Activated CD4-positive, alpha-beta T cell treated with anti-CD3 and anti-CD28 coated beads, Interleukin-2, amount 10 ng/mL, durations not matched to agents 7 days and 5 days (primary cell): ENCODE measurements around the gene ZNF23. TPM values are rescaled to one million over a fixed set of nuclear protein-coding genes. Genes with fewer than 3 reads are reported as not detected.
A peak's percentile ranks its signal among the peaks of the same experiment; 100 is the strongest.

Experiments used
- CTCF ChIA-PET: fragments of 350-600 bp; sonication (Branson Sonifier 250); formaldehyde crosslinking; loops from one replicate; lab custom pipeline; 2021; ENCODE audit warnings: antibody characterized with exemption; lab: Charles Lee
- POLR2A ChIA-PET: fragments of 350-600 bp; sonication (Branson Sonifier 250); formaldehyde crosslinking; loops from one replicate; lab custom pipeline; 2021; ENCODE audit warnings: antibody characterized with exemption; lab: Charles Lee
- DNase-seq: peaks from one replicate; pipeline ENCODE4 v3.0.0-alpha.2; 2020
- H3K27ac Mint-ChIP-seq: one replicate; pipeline ENCODE4 v1.8.0; 2021; ENCODE audit warnings: mild to moderate bottlenecking, moderate library complexity, mixed read lengths
- H3K27me3 Mint-ChIP-seq: one replicate; pipeline ENCODE4 v1.8.0; 2021; ENCODE audit warnings: mixed read lengths
- H3K36me3 Mint-ChIP-seq: one replicate; pipeline ENCODE4 v1.8.0; 2021; ENCODE audit warnings: low read depth, mixed read lengths
- H3K4me1 Mint-ChIP-seq: one replicate; pipeline ENCODE4 v1.8.0; 2021; ENCODE audit warnings: mixed read lengths
- H3K4me3 Mint-ChIP-seq: one replicate; pipeline ENCODE4 v1.8.0; 2021; ENCODE audit warnings: mild to moderate bottlenecking, moderate library complexity, mixed read lengths
- H3K9me3 Mint-ChIP-seq: one replicate; pipeline ENCODE4 v1.8.0; 2021; ENCODE audit warnings: mixed read lengths
- total RNA-seq, 2 experiments: library from RNA; stranded (reverse); gene quantifications; one replicate each; pipeline ENCODE4 v1.2.3, GENCODE V29; 2021

Gene ZNF23
- total RNA-seq, 2 experiments from 2014 or later: 7.0 to 7.1 TPM

GRCh38 chr16:71489122-71489521 is 27.1 kb upstream of the ZNF23 start, which contains the start of gene ZNF19:
ZNF19 (minus strand) TSS chr16:71489324; CDS start chr16:71482114, 7,210 bp downstream.
- no peaks in the 10 kb centered on the region for H3K9me3 Mint-ChIP-seq
- no peaks in the 10 kb centered on the region for H3K27me3 Mint-ChIP-seq
- no peak within 1 kb of the TSS for H3K27ac Mint-ChIP-seq
- H3K36me3 Mint-ChIP-seq: no peaks in the 10 kb centered on the region
- POLR2A ChIA-PET: no interaction called here
- H3K4me3 Mint-ChIP-seq: no peak within 1 kb of the TSS
- no peak for DNase-seq
- CTCF ChIA-PET: interaction anchor here (1.7 kb wide), 1 partner anchor 31 kb away, joined by 4 read pairs; no protein-coding TSS in a partner anchor
- H3K4me1 Mint-ChIP-seq: peaks cover 8% of the 10 kb centered on the region

GRCh38 chr16:71484006-71484893 is 22.2 kb upstream of the ZNF23 start:
- Mint-ChIP-seq H3K36me3 (no peaks in the 10 kb centered on the region), H3K4me3 (peak overlapping the region; percentile 80), H3K27me3 (no peaks in the 10 kb centered on the region), H3K9me3 (no peaks in the 10 kb centered on the region), H3K4me1 (peaks cover 17% of the 10 kb centered on the region), H3K27ac (peak overlapping the region; percentile 84)
- ChIA-PET POLR2A (interaction anchor here (0.9 kb wide), 1 partner anchor 22 kb away, joined by 5 read pairs; the partner anchor contains the start of gene ZNF23), CTCF (interaction anchor here (1.3 kb wide), 1 partner anchor 10 kb away, joined by 4 read pairs; no protein-coding TSS in a partner anchor)
- DNase-seq: peak; percentile 84

DNA sequence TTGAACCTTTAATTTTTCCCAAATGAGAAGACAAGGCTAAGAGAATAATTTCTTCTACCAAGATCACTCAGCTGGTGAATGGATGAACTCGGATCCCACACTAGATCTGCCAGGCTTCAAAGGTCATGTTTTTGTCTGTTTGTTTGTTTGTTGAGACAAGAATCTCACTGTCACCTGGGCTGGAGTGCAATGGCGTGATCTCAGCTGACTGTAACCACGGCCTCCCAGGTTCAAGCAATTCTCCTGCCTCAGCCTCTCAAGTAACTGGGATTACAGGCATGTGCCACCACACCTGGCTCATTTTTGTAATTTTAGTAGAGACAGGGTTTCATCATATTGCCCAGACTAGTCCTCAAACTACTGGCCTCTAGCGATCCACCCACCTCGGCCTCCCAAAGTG is 20.5 kb upstream of the ZNF23 start:
- no peaks in the 10 kb centered on the region for H3K27me3 Mint-ChIP-seq
- no peak overlapping the region for H3K27ac Mint-ChIP-seq
- no peak overlapping the region for H3K4me3 Mint-ChIP-seq
- H3K4me1 Mint-ChIP-seq: peaks cover 19% of the 10 kb centered on the region
- no peaks in the 10 kb centered on the region for H3K36me3 Mint-ChIP-seq
- DNase-seq: no peak
- ChIA-PET CTCF (interaction anchor here (1.0 kb wide), 1 partner anchor 18 kb away, joined by 4 read pairs; no protein-coding TSS in a partner anchor), POLR2A (no interaction called here)
- no peaks in the 10 kb centered on the region for H3K9me3 Mint-ChIP-seq

GRCh38 chr16:71480956-71481355 is 18.9 kb upstream of the ZNF23 start:
- ChIA-PET CTCF (interaction anchor here (1.3 kb wide), 1 partner anchor 14 kb away, joined by 3 read pairs; no protein-coding TSS in a partner anchor), POLR2A (no interaction called here)
- Mint-ChIP-seq H3K36me3 (no peaks in the 10 kb centered on the region), H3K27me3 (no peaks in the 10 kb centered on the region), H3K4me1 (peaks cover 28% of the 10 kb centered on the region), H3K9me3 (no peaks in the 10 kb centered on the region), H3K27ac (no peak overlapping the region), H3K4me3 (no peak overlapping the region)
- no peak for DNase-seq

- no peak overlapping the region for H3K27ac Mint-ChIP-seq
- DNase-seq: no peak
- no peaks in the 10 kb centered on the region for H3K27me3 Mint-ChIP-seq
- CTCF ChIA-PET: interaction anchor here (0.6 to 1.1 kb wide), 3 partner anchors 17 to 149 kb away, joined by 3 to 5 read pairs (median 3); partner anchors contain the start of gene ZNF23
- peaks cover 1% of the 10 kb centered on the region for H3K36me3 Mint-ChIP-seq
- H3K4me3 Mint-ChIP-seq: no peak overlapping the region
- peaks cover 21% of the 10 kb centered on the region for H3K4me1 Mint-ChIP-seq
- no peaks in the 10 kb centered on the region for H3K9me3 Mint-ChIP-seq
- POLR2A ChIA-PET: interaction anchor here (0.6 kb wide), 1 partner anchor 434 kb away, joined by 3 read pairs; no protein-coding TSS in a partner anchor
Observed at GRCh38 chr16:71479420-71479819, 17.4 kb upstream of the ZNF23 start.

GRCh38 chr16:71476457-71477124 is 14.5 kb upstream of the ZNF23 start:
- Mint-ChIP-seq H3K4me1 (peaks cover 12% of the 10 kb centered on the region), H3K27ac (no peak overlapping the region), H3K36me3 (peaks cover 1% of the 10 kb centered on the region), H3K9me3 (no peaks in the 10 kb centered on the region), H3K27me3 (no peaks in the 10 kb centered on the region), H3K4me3 (no peak overlapping the region)
- DNase-seq: no peak
- ChIA-PET CTCF (no interaction called here), POLR2A (no interaction called here)

- ChIA-PET POLR2A (no interaction called here), CTCF (interaction anchor here (1.3 kb wide), 1 partner anchor 9 kb away, joined by 4 read pairs; no protein-coding TSS in a partner anchor)
- Mint-ChIP-seq H3K9me3 (no peaks in the 10 kb centered on the region), H3K4me1 (peaks cover 11% of the 10 kb centered on the region), H3K27ac (no peak overlapping the region), H3K27me3 (no peaks in the 10 kb centered on the region), H3K36me3 (peaks cover 1% of the 10 kb centered on the region), H3K4me3 (no peak overlapping the region)
- no peak for DNase-seq
Observed at GRCh38 chr16:71474864-71475263, 12.8 kb upstream of the ZNF23 start.

DNA sequence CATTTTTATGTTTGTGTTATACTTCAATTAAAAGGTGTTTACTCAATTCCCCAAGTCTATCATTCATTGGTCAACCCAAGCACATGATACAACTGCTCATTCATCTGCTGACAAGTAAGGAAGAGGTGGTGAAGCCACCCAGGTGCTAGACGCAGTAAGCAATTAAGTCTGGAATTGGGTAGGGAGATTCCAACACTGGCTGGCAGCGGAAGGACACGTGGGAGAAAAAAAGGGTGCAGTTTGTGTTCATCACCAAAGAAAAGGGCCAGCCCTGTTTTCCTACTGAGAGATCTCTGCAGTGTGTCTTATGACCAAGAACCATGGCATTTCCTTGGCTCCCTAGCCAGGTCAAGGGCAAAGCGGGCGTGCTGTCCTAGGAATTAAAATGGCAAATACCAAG is 11.8 kb upstream of the ZNF23 start:
- DNase-seq: no peak
- no peak overlapping the region for H3K27ac Mint-ChIP-seq
- peaks cover 1% of the 10 kb centered on the region for H3K36me3 Mint-ChIP-seq
- H3K27me3 Mint-ChIP-seq: no peaks in the 10 kb centered on the region
- ChIA-PET CTCF (interaction anchor here (1.3 kb wide), 1 partner anchor 10 kb away, joined by 4 read pairs; no protein-coding TSS in a partner anchor), POLR2A (no interaction called here)
- no peaks in the 10 kb centered on the region for H3K9me3 Mint-ChIP-seq
- H3K4me3 Mint-ChIP-seq: no peak overlapping the region
- H3K4me1 Mint-ChIP-seq: peaks cover 11% of the 10 kb centered on the region

DNA sequence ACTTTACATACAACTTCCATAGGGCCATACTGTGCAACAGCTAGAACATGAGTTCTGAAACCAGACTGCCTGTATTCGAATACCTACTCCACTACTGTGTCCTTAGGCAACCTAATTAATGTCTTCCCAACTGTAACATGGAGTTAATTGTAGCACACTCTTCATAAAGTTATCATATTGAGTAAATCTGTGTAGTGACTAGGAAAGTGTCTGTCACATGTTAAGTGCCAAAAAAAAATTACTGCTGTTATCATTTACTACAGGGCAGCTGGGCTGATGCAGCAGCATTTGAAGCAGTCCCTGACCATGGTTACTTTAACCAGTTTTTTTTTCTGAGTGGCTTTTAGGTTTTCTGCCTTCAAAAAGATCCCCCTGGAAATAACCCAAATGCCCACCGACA is 10.9 kb upstream of the ZNF23 start:
- ChIA-PET CTCF (no interaction called here), POLR2A (no interaction called here)
- Mint-ChIP-seq H3K36me3 (peaks cover 1% of the 10 kb centered on the region), H3K27ac (no peak overlapping the region), H3K27me3 (no peaks in the 10 kb centered on the region), H3K4me3 (no peak overlapping the region), H3K4me1 (peaks cover 11% of the 10 kb centered on the region), H3K9me3 (no peaks in the 10 kb centered on the region)
- no peak for DNase-seq

- no peaks in the 10 kb centered on the region for H3K27me3 Mint-ChIP-seq
- H3K4me3 Mint-ChIP-seq: no peak overlapping the region
- no peak for DNase-seq
- H3K4me1 Mint-ChIP-seq: peaks cover 8% of the 10 kb centered on the region
- POLR2A ChIA-PET: no interaction called here
- H3K36me3 Mint-ChIP-seq: peaks cover 1% of the 10 kb centered on the region
- H3K27ac Mint-ChIP-seq: no peak overlapping the region
- CTCF ChIA-PET: no interaction called here
- H3K9me3 Mint-ChIP-seq: no peaks in the 10 kb centered on the region
Observed at GRCh38 chr16:71472051-71472450, 10.0 kb upstream of the ZNF23 start.

DNA sequence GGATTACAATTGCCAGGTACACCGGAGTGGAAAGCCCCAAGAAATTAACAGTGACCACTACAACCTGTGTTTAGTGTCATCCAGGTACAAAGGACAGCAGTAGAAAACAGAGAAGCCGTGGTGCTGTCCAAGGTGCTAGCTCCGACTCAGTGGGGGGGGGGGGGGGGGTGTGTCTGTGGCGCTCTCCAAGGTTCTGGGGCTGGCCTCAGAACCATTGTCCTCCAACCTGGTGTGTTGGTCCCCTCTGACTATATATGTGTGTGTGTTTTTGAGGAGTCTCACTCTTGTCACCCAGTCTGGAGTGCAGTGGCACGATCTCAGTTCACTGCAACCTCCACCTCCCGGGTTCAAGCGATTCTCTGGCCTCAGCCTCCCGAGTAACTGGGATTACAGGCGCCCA is 5.8 kb upstream of the ZNF23 start:
- H3K4me1 Mint-ChIP-seq: peaks cover 4% of the 10 kb centered on the region

DNA sequence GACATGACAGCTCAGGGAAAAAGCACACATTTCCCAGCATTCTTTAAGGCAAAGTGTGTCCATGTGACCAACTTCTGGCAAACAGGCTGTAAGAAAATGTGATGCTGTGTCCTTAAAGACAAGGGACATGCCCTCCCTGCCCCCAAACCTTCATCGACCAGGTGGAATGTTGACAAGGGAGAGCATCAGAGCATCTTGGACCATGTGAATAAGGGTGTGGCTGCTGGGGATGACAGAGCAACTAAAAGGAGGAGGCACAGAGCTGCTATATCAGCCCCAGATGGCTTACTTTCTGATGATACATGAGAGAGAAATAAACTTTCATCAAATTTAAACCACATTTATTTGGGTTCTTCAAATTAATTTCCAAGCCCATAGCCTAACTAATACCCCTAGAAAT is 2.2 kb upstream of the ZNF23 start:
- Mint-ChIP-seq H3K27ac (no peak overlapping the region), H3K36me3 (no peaks in the 10 kb centered on the region), H3K9me3 (no peaks in the 10 kb centered on the region), H3K4me3 (no peak overlapping the region), H3K4me1 (peaks cover 25% of the 10 kb centered on the region), H3K27me3 (no peaks in the 10 kb centered on the region)
- ChIA-PET POLR2A (interaction anchor here (0.6 kb wide), 1 partner anchor 1600 kb away, joined by 7 read pairs; no protein-coding TSS in a partner anchor), CTCF (interaction anchor here (1.4 kb wide), 1 partner anchor 18 kb away, joined by 4 read pairs; no protein-coding TSS in a partner anchor)
- no peak for DNase-seq

More for the DNA sequence above, 5.8 kb upstream of the ZNF23 start:
- DNase-seq: peak; percentile 62
- ChIA-PET POLR2A (no interaction called here), CTCF (interaction anchor here (1.1 kb wide), 1 partner anchor 14 kb away, joined by 3 read pairs; no protein-coding TSS in a partner anchor)
- Mint-ChIP-seq H3K27ac (no peak overlapping the region), H3K4me3 (no peak overlapping the region), H3K27me3 (no peaks in the 10 kb centered on the region), H3K36me3 (no peaks in the 10 kb centered on the region), H3K9me3 (no peaks in the 10 kb centered on the region)
